ENCODE measurements around the gene PRAME. TPM values are rescaled to one million over a fixed set of nuclear protein-coding genes. Genes with fewer than 3 reads are reported as not detected.

Gene PRAME
- total RNA-seq, 3 donors from 2014 or later: 0.33 TPM; not detected in 2

GRCh38 chr22:22565981-22566380 lies 6.9 kb upstream of the PRAME start:
- no peak overlapping the region for H3K4me3 ChIP-seq
- H3K27me3 ChIP-seq: peaks cover 0 to 10% of the 10 kb centered on the region in 2 donors
- intact Hi-C loops (cut with DNase I; ENCODE audit: low total_unique reads): no loop called here
- TF ChIP-seq POLR2A (IDR thresholded peaks at IDR 0.05): no peak
- no peaks in the 10 kb centered on the region for H3K36me3 ChIP-seq
- no peaks in the 10 kb centered on the region for H3K9me3 ChIP-seq
- no peak overlapping the region for H3K27ac ChIP-seq
- DNase-seq (ENCODE audit: low spot score in 2 of 2): no peak
- H3K4me1 ChIP-seq: no peaks in the 10 kb centered on the region

DNA sequence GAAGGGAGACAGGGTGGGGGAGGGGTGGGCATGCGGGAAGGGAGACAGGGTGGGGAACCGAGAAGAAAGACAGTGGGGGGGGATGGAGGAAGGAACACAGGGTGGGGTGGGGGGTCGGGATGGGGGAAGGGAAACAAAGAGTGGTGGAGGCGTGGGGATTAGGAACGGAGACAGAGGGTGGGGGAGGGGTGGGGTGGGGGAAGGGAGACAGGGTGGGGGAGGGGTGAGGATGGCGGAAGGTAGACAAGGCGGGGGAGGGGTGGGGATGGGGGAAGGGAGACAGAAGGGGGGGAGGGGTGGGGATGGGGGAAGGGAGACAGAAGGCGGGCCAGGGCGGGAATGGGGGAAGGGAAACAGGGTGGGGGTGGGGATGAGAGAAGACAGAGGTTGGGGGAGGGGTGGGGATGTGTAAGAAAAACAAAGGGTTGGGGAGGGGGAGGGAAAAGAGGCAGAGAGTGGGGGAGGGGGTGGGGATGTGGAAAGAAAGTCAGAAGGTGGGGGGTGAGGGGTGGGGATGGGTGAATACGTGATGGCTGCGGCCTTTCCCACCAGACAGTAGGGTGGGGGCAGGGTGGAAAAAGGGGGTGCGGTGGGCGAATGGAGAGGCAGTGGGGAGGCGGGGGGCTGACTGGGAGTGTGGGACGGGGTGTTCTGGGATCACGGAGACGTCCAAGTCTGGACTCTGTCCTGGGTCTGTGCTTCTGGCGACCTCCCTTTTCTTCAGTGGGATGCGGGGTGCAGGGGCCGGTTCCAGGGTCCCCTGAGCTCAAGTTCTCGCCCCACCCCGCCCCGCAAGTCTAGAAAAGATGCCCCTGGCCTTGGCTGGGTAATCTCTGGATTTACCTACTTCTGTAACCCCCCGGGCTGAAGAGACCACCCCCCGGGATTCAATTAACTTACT lies 744 bp downstream of the PRAME start:
- intact Hi-C loops (cut with DNase I; ENCODE audit: low total_unique reads): no loop called here
- H3K36me3 ChIP-seq: no peaks in the 10 kb centered on the region
- no peak overlapping the region for H3K27ac ChIP-seq
- H3K4me3 ChIP-seq: no peak overlapping the region
- H3K9me3 ChIP-seq: no peaks in the 10 kb centered on the region
- peaks cover 0 to 4% of the 10 kb centered on the region in 2 donors for H3K27me3 ChIP-seq
- H3K4me1 ChIP-seq: peaks cover 0 to 10% of the 10 kb centered on the region in 2 donors
- no peak for DNase-seq (ENCODE audit: low spot score in 2 of 2)
- TF ChIP-seq POLR2AphosphoS5 (IDR thresholded peaks at IDR 0.05): no peak
- no peak for TF ChIP-seq POLR2A (IDR thresholded peaks at IDR 0.05)
- TF ChIP-seq CTCF (IDR thresholded peaks at IDR 0.05): no peak

DNA sequence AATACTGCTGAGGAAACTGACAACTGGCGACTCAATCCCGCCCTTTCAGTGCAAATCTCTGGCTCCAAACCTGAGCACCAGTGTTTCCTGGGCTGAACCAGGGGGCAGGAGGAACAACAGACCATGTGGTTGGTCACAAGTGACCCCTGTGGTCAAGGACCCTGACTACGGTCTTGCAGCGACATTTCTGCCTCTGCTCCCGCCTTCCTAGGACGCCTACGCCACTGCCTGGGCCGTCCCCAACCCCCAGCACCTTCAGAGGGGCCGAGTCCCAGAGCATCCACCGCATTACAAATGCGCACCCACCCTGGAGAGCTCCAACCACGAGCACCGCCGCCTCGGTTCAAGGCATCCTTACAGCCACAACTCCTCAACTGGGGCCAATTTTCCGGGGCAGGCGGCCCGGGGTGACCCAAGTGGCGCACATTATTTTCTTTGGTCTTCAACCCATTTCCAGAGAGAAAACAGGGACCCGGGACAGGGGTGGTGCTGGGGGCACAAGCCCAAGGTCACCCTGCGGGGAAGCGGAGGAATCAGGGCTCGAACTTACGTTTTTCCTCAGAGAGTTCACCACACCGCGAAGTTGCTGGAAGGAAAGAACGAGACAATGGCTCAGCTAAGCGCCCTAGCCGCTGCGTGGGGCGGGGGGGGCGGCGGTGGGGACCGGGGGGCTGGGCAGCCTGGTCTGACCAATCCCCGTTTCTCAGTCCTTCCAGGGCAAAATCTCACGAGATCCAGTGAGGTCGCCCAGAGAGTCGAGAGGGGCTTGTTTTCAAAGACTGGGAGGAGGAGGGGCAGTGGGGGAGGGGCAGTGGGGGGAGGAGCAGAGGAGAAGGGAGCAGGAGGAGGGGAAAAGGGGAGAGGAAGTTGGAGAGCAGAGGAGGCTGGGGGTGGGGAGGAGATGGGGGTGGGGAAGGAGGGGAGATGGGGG lies 1.8 kb downstream of the PRAME start:
- no peaks in the 10 kb centered on the region for H3K9me3 ChIP-seq
- intact Hi-C loops (cut with DNase I; ENCODE audit: low total_unique reads): no loop called here
- peaks cover 0 to 10% of the 10 kb centered on the region in 2 donors for H3K4me1 ChIP-seq
- TF ChIP-seq POLR2A (IDR thresholded peaks at IDR 0.05) (no peak), POLR2AphosphoS5 (IDR thresholded peaks at IDR 0.05) (no peak), CTCF (IDR thresholded peaks at IDR 0.05) (no peak)
- H3K27me3 ChIP-seq: peaks cover 0 to 4% of the 10 kb centered on the region in 2 donors
- no peak overlapping the region for H3K4me3 ChIP-seq
- no peaks in the 10 kb centered on the region for H3K36me3 ChIP-seq
- DNase-seq (ENCODE audit: low spot score in 2 of 2): no peak
- H3K27ac ChIP-seq: no peak overlapping the region

GRCh38 chr22:22556578-22556977 lies 2.5 kb downstream of the PRAME start:
- Histone ChIP-seq H3K27me3 (peaks cover 0 to 4% of the 10 kb centered on the region in 2 donors), H3K4me3 (no peak overlapping the region), H3K27ac (no peak overlapping the region), H3K36me3 (no peaks in the 10 kb centered on the region), H3K4me1 (peaks cover 0 to 10% of the 10 kb centered on the region in 2 donors), H3K9me3 (no peaks in the 10 kb centered on the region)
- intact Hi-C loops (cut with DNase I; ENCODE audit: low total_unique reads): no loop called here
- TF ChIP-seq CTCF (IDR thresholded peaks at IDR 0.05) (no peak), POLR2AphosphoS5 (IDR thresholded peaks at IDR 0.05) (no peak), POLR2A (IDR thresholded peaks at IDR 0.05) (no peak)
- no peak for DNase-seq (ENCODE audit: low spot score in 2 of 2)

DNA sequence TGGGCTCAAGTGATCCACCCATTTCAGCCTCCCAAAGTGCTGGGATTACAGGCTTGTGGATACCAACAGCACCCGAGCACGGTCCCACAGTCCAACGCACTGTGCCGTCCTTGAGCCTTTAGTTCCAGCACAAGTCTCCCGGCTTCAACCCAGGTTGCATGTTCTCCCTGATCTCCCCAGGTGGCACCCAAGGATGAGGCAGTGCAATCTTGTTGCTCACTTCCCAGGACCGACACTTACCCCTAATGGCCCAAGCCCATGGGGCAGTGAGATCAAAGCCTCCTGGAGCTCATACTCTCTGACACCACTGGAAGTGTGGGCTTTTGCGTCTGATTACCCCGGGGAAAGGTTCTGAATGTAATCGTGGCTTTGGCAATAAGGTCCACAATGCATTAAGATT lies 3.5 kb downstream of the PRAME start:
- TF ChIP-seq POLR2A (IDR thresholded peaks at IDR 0.05) (no peak), CTCF (IDR thresholded peaks at IDR 0.05) (no peak), POLR2AphosphoS5 (IDR thresholded peaks at IDR 0.05) (no peak)
- Histone ChIP-seq H3K27me3 (peaks cover 0 to 4% of the 10 kb centered on the region in 2 donors), H3K27ac (no peak overlapping the region), H3K9me3 (no peaks in the 10 kb centered on the region), H3K4me1 (peaks cover 0 to 10% of the 10 kb centered on the region in 2 donors), H3K4me3 (no peak overlapping the region), H3K36me3 (no peaks in the 10 kb centered on the region)
- intact Hi-C loops (cut with DNase I; ENCODE audit: low total_unique reads): no loop called here
- no peak for DNase-seq (ENCODE audit: low spot score in 2 of 2)

Data from breast epithelium (tissue), 4 donors.